K562 (cell line): ENCODE measurements around the gene FTH1. TPM values are rescaled to one million over a fixed set of nuclear protein-coding genes. Genes with fewer than 3 reads are reported as not detected.

Experiments used
- ARID1B ChIP-seq: fragments of 450-650 bp; IDR thresholded peaks from 2 replicates; pipeline ENCODE4 v1.6.1; 2016; ENCODE audit warnings: antibody characterized with exemption, mild to moderate bottlenecking, inconsistent platforms
- CHCHD3 ChIP-seq: fragments of 250-450 bp; sonication (Bioruptor Pico); IDR thresholded peaks from 2 replicates; pipeline ENCODE4 v2.1.2; 2022; ENCODE audit warnings: mild to moderate bottlenecking
- CREBBP ChIP-seq: IDR thresholded peaks from one replicate; pipeline ENCODE4 v1.6.1; 2012; ENCODE audit warnings: low read depth, mild to moderate bottlenecking, control low read depth, inconsistent platforms, low read length
- GABPB1 ChIP-seq: sonication (generic); formaldehyde crosslinking; IDR thresholded peaks from 2 replicates; pipeline ENCODE4 v1.8.0; 2022; ENCODE audit warnings: mild to moderate bottlenecking, missing genetic modification reagents
- GATA2 ChIP-seq: sonication (generic); formaldehyde crosslinking; IDR thresholded peaks from 2 replicates; pipeline ENCODE4 v1.4.0; 2020; ENCODE audit warnings: mild to moderate bottlenecking, missing genetic modification reagents
- MXI1 ChIP-seq: IDR thresholded peaks from 2 replicates; pipeline ENCODE4 v1.6.1; 2011; ENCODE audit warnings: low read depth, mild to moderate bottlenecking, improper control_type of control experiment, low read length
- NFE2L1 ChIP-seq: fragments of 450-650 bp; IDR thresholded peaks from 2 replicates; pipeline ENCODE4 v1.6.1; 2016; ENCODE audit warnings: missing genetic modification characterization, low read depth, mild to moderate bottlenecking, missing compliant biosample characterization, moderate library complexity, borderline replicate concordance
- PCBP2 ChIP-seq: fragments of 200-400 bp; formaldehyde crosslinking; IDR thresholded peaks from 2 replicates; pipeline ENCODE4 v1.6.1; 2018; ENCODE audit warnings: low read length, low read depth, mild to moderate bottlenecking, moderate library complexity; ENCODE audit not compliant: poor library complexity, severe bottlenecking
- SRSF9 ChIP-seq: fragments of 200-400 bp; formaldehyde crosslinking; IDR thresholded peaks from 2 replicates; pipeline ENCODE4 v1.6.1; 2017; ENCODE audit warnings: low read depth, low read length, borderline replicate concordance
- TAF15 ChIP-seq: fragments of 200-400 bp; formaldehyde crosslinking; IDR thresholded peaks from 2 replicates; pipeline ENCODE4 v1.6.1; 2017; ENCODE audit warnings: mild to moderate bottlenecking, low read depth, low read length, moderate library complexity
- TFAP4 ChIP-seq: sonication (generic); formaldehyde crosslinking; IDR thresholded peaks from 2 replicates; pipeline ENCODE4 v1.8.0; 2022; ENCODE audit warnings: missing genetic modification reagents, mild to moderate bottlenecking, moderate library complexity, borderline replicate concordance
- YY1 ChIP-seq, 3 experiments: IDR thresholded peaks; 2 replicates each; pipeline ENCODE4 v1.6.1; 2011; ENCODE audit warnings: low read length in 2 of 3, mild to moderate bottlenecking in 2 of 3, moderate library complexity in 2 of 3, borderline replicate concordance in 1 of 3, control low read depth in 1 of 3, low read depth in 1 of 3; ENCODE audit not compliant: insufficient read depth in 3 of 3, insufficient replicate concordance in 2 of 3, control insufficient read depth in 1 of 3, insufficient read length in 1 of 3; ENCODE audit errors: extremely low read depth in 1 of 3
- ZBTB7A ChIP-seq: IDR thresholded peaks from 2 replicates; pipeline ENCODE4 v1.6.1; 2011; ENCODE audit warnings: low read depth, mild to moderate bottlenecking, low read length, moderate library complexity, borderline replicate concordance; ENCODE audit not compliant: control insufficient read depth
- ZHX1 ChIP-seq: fragments of 150-350 bp; conservative IDR thresholded peaks from 2 replicates; pipeline ENCODE4 v1.6.1; 2014; ENCODE audit warnings: low read length
- ZNF318 ChIP-seq, 2 experiments: fragments of 450-650 bp; IDR thresholded peaks; 2 replicates each; pipeline ENCODE4 v1.6.1; 2016; ENCODE audit warnings: mild to moderate bottlenecking in 2 of 2, borderline replicate concordance in 1 of 2, low read depth in 1 of 2, moderate library complexity in 1 of 2
- ZSCAN32 ChIP-seq: fragments of 450-650 bp; formaldehyde crosslinking; IDR thresholded peaks from 2 replicates; pipeline ENCODE4 v1.4.0; 2020; ENCODE audit warnings: mild to moderate bottlenecking, moderate library complexity
- polyA plus RNA-seq, 8 experiments: library from polyadenylated mRNA; depleted of rRNA in 4 of 8; stranded (reverse) in 5 of 8; unstranded in 3 of 8; fragments of >200 nt; fragmentation: Nextera tagmentation in 2 of 8; fragmentation: Illumina TruSeq in 1 of 8; extraction: Ambion mirVana in 2 of 8; extraction: Trizol in 1 of 8; gene quantifications; 2 replicates each; pipeline versions ENCODE4 v1.2.1 to v1.2.3, GENCODE V29; 2011 to 2014; ENCODE audit warnings: inconsistent platforms in 1 of 8, missing spikeins in 1 of 8
- total RNA-seq, 7 experiments: library from RNA; depleted of rRNA in 6 of 7; stranded (reverse); fragments of >200 nt in 6 of 7; fragmentation: Illumina TruSeq in 2 of 7; extraction: Trizol in 2 of 7; gene quantifications; 2 replicates each; pipeline versions ENCODE4 v1.2.1 to v1.2.3, GENCODE V29; 2011 to 2021; ENCODE audit warnings: low replicate concordance in 1 of 7

The FTH1 gene
- total and polyA plus RNA-seq, 9 of the 15 experiments (the other 6 are each of a cell fraction or from before 2014, with no cell fraction given): 370 to 3,146 (median 802) TPM

GRCh38 chr11:61966734-61967115 lies 709 bp downstream of the FTH1 start (continued):
- TF ChIP-seq TAF15 (no peak), MXI1 (no peak), ARID1B (peak; percentile 96), GABPB1 (CRISPR knock-in tag) (no peak), ZNF318 (IDR thresholded peaks at IDR 0.05; ENCODE audit: borderline replicate concordance in 1 of 2, low read depth in 1 of 2) (no peak), ZSCAN32 (no peak), PCBP2 (no peak), SRSF9 (no peak), NFE2L1 (tag) (no peak), GATA2 (CRISPR knock-in tag) (peak; percentile 93), TFAP4 (CRISPR knock-in tag) (0 out of 2 replicates have a peak, but pooled peaks have one; percentile 37), ZHX1 (no peak), ZBTB7A (no peak), YY1 (IDR thresholded peaks at IDR 0.05; ENCODE audit: borderline replicate concordance in 1 of 3, control insufficient read depth in 1 of 3, extremely low read depth in 1 of 3, insufficient read depth in 3 of 3, insufficient read length in 1 of 3, insufficient replicate concordance in 2 of 3, low read depth in 1 of 3, low read length in 2 of 3) (no peak), CREBBP (no peak), CHCHD3 (CRISPR knock-in tag) (no peak)
